ENCODE results near the gene ATG7.

Gene ATG7

GRCh38 chr3:11283139-11283475, 10.9 kb downstream of the ATG7 start:
- DNase-seq, result no peak
- 100% methylated on average over 1 of the region's 1 CpG for WGBS (ENCODE audit: insufficient coverage)
- Histone ChIP-seq H3K4me1 (ENCODE audit: control extremely low read depth in 1 of 4, control insufficient read depth in 4 of 4, insufficient read depth in 4 of 4, low read length in 3 of 4) (peaks cover 5 to 14% (median 7%) of the 10 kb centered on the region in 4 experiments), H3K9me3 (ENCODE audit: control extremely low read depth in 1 of 5, control insufficient read depth in 4 of 5, insufficient read depth in 2 of 5, low read depth in 1 of 5, low read length in 4 of 5) (no peaks in the 10 kb centered on the region), H3K27me3 (replicated peaks in 2 of 5; ENCODE audit: control insufficient read depth in 4 of 5, insufficient read depth in 5 of 5, low read length in 4 of 5) (no peaks in the 10 kb centered on the region), H3K4me3 (ENCODE audit: control insufficient read depth in 1 of 7, extremely low read depth in 1 of 7, insufficient read depth in 4 of 7, low read depth in 2 of 7, low read length in 6 of 7) (no peak overlapping the region), H3K36me3 (ENCODE audit: control insufficient read depth in 4 of 4, insufficient read depth in 4 of 4, low read length in 3 of 4) (peaks cover 7 to 24% (median 22%) of the 10 kb centered on the region in 4 experiments), H3K27ac (ENCODE audit: insufficient read depth in 1 of 2, low read depth in 1 of 2, low read length in 2 of 2, poor library complexity in 1 of 2, severe bottlenecking in 2 of 2) (no peak overlapping the region)
- POLR2A ChIA-PET, result no interaction called here
- CTCF ChIA-PET, result interaction anchor here (1.3 kb wide), 1 partner anchor 10 kb away, joined by 4 read pairs; the partner anchor contains the start of gene ATG7

GRCh38 chr3:11284011-11284410, 11.8 kb downstream of the ATG7 start:
- H3K4me1 ChIP-seq (ENCODE audit: control extremely low read depth in 1 of 4, control insufficient read depth in 4 of 4, insufficient read depth in 4 of 4, low read length in 3 of 4), result peaks cover 14 to 23% (median 16%) of the 10 kb centered on the region in 4 experiments
- no peak overlapping the region for H3K4me3 ChIP-seq (ENCODE audit: control insufficient read depth in 1 of 7, extremely low read depth in 1 of 7, insufficient read depth in 4 of 7, low read depth in 2 of 7, low read length in 6 of 7)
- WGBS (ENCODE audit: insufficient coverage), result 80% methylated on average over 1 of the region's 1 CpG
- ChIA-PET CTCF (interaction anchor here (1.3 kb wide), 1 partner anchor 15 kb away, joined by 3 read pairs; no protein-coding TSS in a partner anchor), POLR2A (no interaction called here)
- H3K9me3 ChIP-seq (ENCODE audit: control extremely low read depth in 1 of 5, control insufficient read depth in 4 of 5, insufficient read depth in 2 of 5, low read depth in 1 of 5, low read length in 4 of 5), result no peaks in the 10 kb centered on the region
- H3K27ac ChIP-seq (ENCODE audit: insufficient read depth in 1 of 2, low read depth in 1 of 2, low read length in 2 of 2, poor library complexity in 1 of 2, severe bottlenecking in 2 of 2), result no peak overlapping the region
- no peak for DNase-seq
- no peaks in the 10 kb centered on the region for H3K27me3 ChIP-seq (replicated peaks in 2 of 5; ENCODE audit: control insufficient read depth in 4 of 5, insufficient read depth in 5 of 5, low read length in 4 of 5)
- H3K36me3 ChIP-seq (ENCODE audit: control insufficient read depth in 4 of 4, insufficient read depth in 4 of 4, low read length in 3 of 4), result peaks cover 2 to 24% (median 18%) of the 10 kb centered on the region in 4 experiments

- 80% methylated on average over 1 of the region's 2 CpGs for WGBS (ENCODE audit: insufficient coverage)
- no peak for DNase-seq
- H3K9me3 ChIP-seq (ENCODE audit: control extremely low read depth in 1 of 5, control insufficient read depth in 4 of 5, insufficient read depth in 2 of 5, low read depth in 1 of 5, low read length in 4 of 5), result no peaks in the 10 kb centered on the region
- no peak overlapping the region for H3K27ac ChIP-seq (ENCODE audit: insufficient read depth in 1 of 2, low read depth in 1 of 2, low read length in 2 of 2, poor library complexity in 1 of 2, severe bottlenecking in 2 of 2)
- ChIA-PET CTCF (interaction anchor here (0.9 to 1.0 kb wide), 3 partner anchors 10 to 49 kb away, joined by 3 to 5 read pairs (median 3); partner anchors contain the start of gene ATG7), POLR2A (interaction anchor here (1.3 kb wide), 1 partner anchor 13 kb away, joined by 3 read pairs; the partner anchor contains the start of gene ATG7)
- no peak overlapping the region for H3K4me3 ChIP-seq (ENCODE audit: control insufficient read depth in 1 of 7, extremely low read depth in 1 of 7, insufficient read depth in 4 of 7, low read depth in 2 of 7, low read length in 6 of 7)
- H3K27me3 ChIP-seq (replicated peaks in 2 of 5; ENCODE audit: control insufficient read depth in 4 of 5, insufficient read depth in 5 of 5, low read length in 4 of 5), result no peaks in the 10 kb centered on the region
- H3K4me1 ChIP-seq (ENCODE audit: control extremely low read depth in 1 of 4, control insufficient read depth in 4 of 4, insufficient read depth in 4 of 4, low read length in 3 of 4), result peaks cover 14 to 33% (median 23%) of the 10 kb centered on the region in 4 experiments
- peaks cover 2 to 27% (median 14%) of the 10 kb centered on the region in 4 experiments for H3K36me3 ChIP-seq (ENCODE audit: control insufficient read depth in 4 of 4, insufficient read depth in 4 of 4, low read length in 3 of 4)
Measured at GRCh38 chr3:11285471-11285870, 13.3 kb downstream of the ATG7 start.

GRCh38 chr3:11287404-11287803, 15.2 kb downstream of the ATG7 start:
- H3K4me1 ChIP-seq (ENCODE audit: control extremely low read depth in 1 of 4, control insufficient read depth in 4 of 4, insufficient read depth in 4 of 4, low read length in 3 of 4), result peaks cover 14 to 47% (median 23%) of the 10 kb centered on the region in 4 experiments
- H3K4me3 ChIP-seq (ENCODE audit: control insufficient read depth in 1 of 7, extremely low read depth in 1 of 7, insufficient read depth in 4 of 7, low read depth in 2 of 7, low read length in 6 of 7), result no peak overlapping the region
- peaks cover 2 to 16% (median 8%) of the 10 kb centered on the region in 4 experiments for H3K36me3 ChIP-seq (ENCODE audit: control insufficient read depth in 4 of 4, insufficient read depth in 4 of 4, low read length in 3 of 4)
- ChIA-PET CTCF (interaction anchor here (1.7 to 2.4 kb wide), 2 partner anchors 15 to 47 kb away, joined by 4 to 12 read pairs; partner anchors contain the start of gene ATG7), POLR2A (no interaction called here)
- no peaks in the 10 kb centered on the region for H3K9me3 ChIP-seq (ENCODE audit: control extremely low read depth in 1 of 5, control insufficient read depth in 4 of 5, insufficient read depth in 2 of 5, low read depth in 1 of 5, low read length in 4 of 5)
- 97% methylated on average over 9 of the region's 10 CpGs for WGBS (ENCODE audit: insufficient coverage)
- DNase-seq, result no peak
- H3K27me3 ChIP-seq (replicated peaks in 2 of 5; ENCODE audit: control insufficient read depth in 4 of 5, insufficient read depth in 5 of 5, low read length in 4 of 5), result no peaks in the 10 kb centered on the region
- peak overlapping the region; percentile 30 to 89 for H3K27ac ChIP-seq (ENCODE audit: insufficient read depth in 1 of 2, low read depth in 1 of 2, low read length in 2 of 2, poor library complexity in 1 of 2, severe bottlenecking in 2 of 2)

- H3K27me3 ChIP-seq (replicated peaks in 2 of 5; ENCODE audit: control insufficient read depth in 4 of 5, insufficient read depth in 5 of 5, low read length in 4 of 5), result no peaks in the 10 kb centered on the region
- peak overlapping the region; percentile 86 to 89 for H3K27ac ChIP-seq (ENCODE audit: insufficient read depth in 1 of 2, low read depth in 1 of 2, low read length in 2 of 2, poor library complexity in 1 of 2, severe bottlenecking in 2 of 2)
- H3K4me1 ChIP-seq (ENCODE audit: control extremely low read depth in 1 of 4, control insufficient read depth in 4 of 4, insufficient read depth in 4 of 4, low read length in 3 of 4), result peaks cover 14 to 47% (median 23%) of the 10 kb centered on the region in 4 experiments
- CTCF ChIA-PET, result interaction anchor here (1.1 to 2.4 kb wide), 3 partner anchors 15 to 47 kb away, joined by 3 to 12 read pairs (median 4); partner anchors contain the start of gene ATG7
- peak in 1 of 3 donors; percentile 26 for DNase-seq
- no peaks in the 10 kb centered on the region for H3K9me3 ChIP-seq (ENCODE audit: control extremely low read depth in 1 of 5, control insufficient read depth in 4 of 5, insufficient read depth in 2 of 5, low read depth in 1 of 5, low read length in 4 of 5)
- WGBS (ENCODE audit: insufficient coverage), result no CpG with 5 or more reads among the region's 2 CpGs
- POLR2A ChIA-PET, result interaction anchor here (0.6 to 2.0 kb wide), 4 partner anchors 14 to 1788 kb away, joined by 3 to 10 read pairs (median 6); partner anchors contain the start of gene ATG7
- H3K36me3 ChIP-seq (ENCODE audit: control insufficient read depth in 4 of 4, insufficient read depth in 4 of 4, low read length in 3 of 4), result peaks cover 2 to 10% (median 4%) of the 10 kb centered on the region in 4 experiments
- H3K4me3 ChIP-seq (ENCODE audit: control insufficient read depth in 1 of 7, extremely low read depth in 1 of 7, insufficient read depth in 4 of 7, low read depth in 2 of 7, low read length in 6 of 7), result peak overlapping the region in 1 of 7 experiments; percentile 23
Measured at GRCh38 chr3:11288021-11288491, 15.9 kb downstream of the ATG7 start.

GRCh38 chr3:11288786-11289637, 16.8 kb downstream of the ATG7 start:
- Histone ChIP-seq H3K27ac (ENCODE audit: insufficient read depth in 1 of 2, low read depth in 1 of 2, low read length in 2 of 2, poor library complexity in 1 of 2, severe bottlenecking in 2 of 2) (peak overlapping the region; percentile 86 to 89), H3K4me1 (ENCODE audit: control extremely low read depth in 1 of 4, control insufficient read depth in 4 of 4, insufficient read depth in 4 of 4, low read length in 3 of 4) (peaks cover 14 to 47% (median 23%) of the 10 kb centered on the region in 4 experiments)
- peak; percentile 81 to 96 (median 93) for DNase-seq

More at GRCh38 chr3:11288786-11289637, 16.8 kb downstream of the ATG7 start:
- no peaks in the 10 kb centered on the region for H3K9me3 ChIP-seq (ENCODE audit: control extremely low read depth in 1 of 5, control insufficient read depth in 4 of 5, insufficient read depth in 2 of 5, low read depth in 1 of 5, low read length in 4 of 5)
- ChIA-PET POLR2A (interaction anchor here (0.9 to 2.0 kb wide), 3 partner anchors 15 to 78 kb away, joined by 3 to 10 read pairs (median 7); partner anchors contain the start of gene ATG7), CTCF (interaction anchor here (1.0 to 2.4 kb wide), 6 partner anchors 16 to 367 kb away, joined by 3 to 12 read pairs (median 3); partner anchors contain the start of gene ATG7)
- 33% methylated on average over 3 of the region's 7 CpGs for WGBS (ENCODE audit: insufficient coverage)
- H3K27me3 ChIP-seq (replicated peaks in 2 of 5; ENCODE audit: control insufficient read depth in 4 of 5, insufficient read depth in 5 of 5, low read length in 4 of 5), result no peaks in the 10 kb centered on the region
- peaks cover 0 to 6% (median 0%) of the 10 kb centered on the region in 4 experiments for H3K36me3 ChIP-seq (ENCODE audit: control insufficient read depth in 4 of 4, insufficient read depth in 4 of 4, low read length in 3 of 4)
- H3K4me3 ChIP-seq (ENCODE audit: control insufficient read depth in 1 of 7, extremely low read depth in 1 of 7, insufficient read depth in 4 of 7, low read depth in 2 of 7, low read length in 6 of 7), result peak overlapping the region in 3 of 7 experiments; percentile 5 to 38 (median 23)
